Hepatic stellate cell (primary cell): ENCODE measurements around the gene CCDC87.
"Not testable (repeated sequence)": the region's sequence is repeated elsewhere in the genome, so short reads cannot be mapped to it uniquely, and the experiment has no call there.

Experiments
- DNase-seq: peaks from one replicate; pipeline ENCODE4 v3.0.0; 2011; ENCODE audit warnings: low spot score

CCDC87 gene

DNA sequence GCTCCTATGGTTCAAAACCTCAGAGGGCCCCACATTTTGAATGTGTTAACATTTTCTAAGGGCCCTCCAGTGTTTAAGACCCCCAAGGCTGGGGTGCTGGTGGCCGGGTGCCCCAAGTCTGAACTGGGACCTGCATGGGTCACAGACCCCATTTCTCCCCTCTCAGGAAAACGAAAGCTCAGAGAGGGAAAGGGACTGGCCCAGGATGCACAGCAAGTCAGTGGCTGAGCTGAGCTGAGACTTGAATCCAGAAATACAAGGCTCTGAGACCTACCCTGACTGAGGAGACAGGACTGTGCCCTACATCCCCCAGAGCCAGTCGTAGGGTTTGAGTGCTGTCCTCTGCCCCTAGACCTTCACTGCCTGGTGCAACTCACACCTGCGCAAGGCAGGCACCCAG is 42.0 kb downstream of the CCDC87 start:
- DNase-seq, result no peak

DNA sequence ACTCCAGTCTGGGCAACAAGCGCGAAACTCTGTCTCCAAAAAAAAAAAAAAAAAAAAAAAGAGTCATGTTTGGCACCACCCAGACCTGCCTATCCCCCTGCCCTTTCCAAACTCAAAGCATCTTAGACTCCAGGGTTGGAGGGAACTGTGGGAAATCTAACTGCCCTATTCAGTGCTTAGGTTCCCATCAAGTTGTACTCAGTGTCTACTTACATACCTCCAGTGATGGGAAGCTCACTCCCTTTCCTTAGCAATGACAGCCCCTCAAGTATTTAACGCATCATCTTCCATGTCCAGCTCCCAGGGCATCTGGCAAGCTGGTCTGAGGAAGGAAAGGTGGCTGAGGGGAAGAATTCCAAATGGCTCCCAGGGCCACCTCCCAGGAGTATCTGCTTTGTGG is 43.2 kb downstream of the CCDC87 start:
- DNase-seq, result no peak

DNA sequence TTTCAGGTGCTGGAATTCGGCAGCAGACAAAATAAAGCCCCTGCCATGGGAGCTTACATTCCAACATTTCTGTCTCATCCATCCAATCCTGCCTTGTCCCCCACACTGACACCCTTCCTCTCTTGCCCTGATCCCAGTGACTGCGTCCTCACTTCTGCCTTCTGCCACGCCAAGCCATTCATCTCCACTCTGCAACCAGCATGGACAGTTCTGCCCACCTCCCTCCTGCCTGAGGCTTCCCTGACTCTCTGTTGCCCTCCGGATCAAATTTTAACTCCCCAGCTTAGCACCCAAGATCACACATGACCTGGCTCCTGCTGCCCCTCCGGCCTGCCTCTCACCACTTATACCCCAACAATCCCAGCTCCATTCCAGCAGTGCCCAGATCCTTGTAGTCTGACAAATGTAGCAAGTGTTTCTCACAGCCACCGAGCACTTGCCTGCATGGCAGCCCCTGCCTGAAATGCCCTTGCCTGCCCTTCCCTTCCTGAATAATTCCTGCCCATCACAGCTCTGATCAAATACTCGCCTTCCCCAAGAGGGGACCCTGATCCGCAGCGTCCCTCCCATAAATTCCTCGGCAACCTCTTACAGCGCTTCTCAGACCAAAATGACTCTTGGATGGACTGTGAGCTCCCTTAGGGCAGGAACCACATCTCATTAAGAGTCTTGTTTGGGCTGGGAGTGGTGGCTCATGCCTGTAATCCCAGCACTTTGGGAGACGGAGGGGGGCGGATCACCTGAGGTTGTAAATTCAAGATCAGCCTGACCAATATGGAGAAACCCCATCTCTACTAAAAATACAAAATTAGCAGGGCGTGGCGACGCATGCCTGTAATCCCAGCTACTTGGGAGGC is 43.9 kb downstream of the CCDC87 start:
- no peak for DNase-seq

DNA sequence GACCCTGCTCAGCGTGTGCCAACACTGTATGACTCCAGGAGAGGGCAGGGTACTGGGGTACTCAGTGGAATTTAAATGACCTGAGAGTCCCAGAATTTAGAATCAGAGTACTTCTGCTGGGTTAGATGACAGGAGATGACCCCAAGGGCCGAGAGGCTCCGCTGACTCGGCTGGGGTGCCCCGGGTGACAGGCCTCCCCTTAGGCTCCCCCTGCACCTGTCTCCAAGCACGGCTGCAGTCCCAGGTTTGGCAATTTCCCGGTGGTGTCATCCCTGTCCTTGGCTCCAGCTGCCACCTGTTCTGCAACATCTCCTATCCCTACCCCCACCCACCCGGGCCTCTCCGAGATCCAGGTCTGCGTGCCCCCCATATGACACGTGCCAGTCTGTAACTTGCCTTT is 44.8 kb downstream of the CCDC87 start:
- no peak for DNase-seq

DNA sequence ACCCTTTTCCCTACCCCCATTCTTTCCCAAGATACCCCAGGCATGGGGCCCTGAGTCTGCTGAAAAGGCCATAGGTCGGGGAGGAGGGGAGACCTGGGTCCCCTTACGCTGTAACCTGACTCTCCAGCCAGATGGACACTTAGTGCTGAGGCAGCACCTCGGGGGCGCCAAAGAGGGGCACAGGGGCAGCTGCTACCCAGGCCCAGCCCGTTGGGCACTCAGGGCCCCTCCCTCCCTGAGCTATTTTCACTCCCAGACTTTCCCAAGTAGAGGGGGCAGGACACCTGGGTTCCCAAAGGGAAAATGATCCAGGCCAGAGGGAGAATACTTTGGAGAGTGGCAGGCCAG is 45.2 kb downstream of the CCDC87 start:
- DNase-seq, result no peak

DNA sequence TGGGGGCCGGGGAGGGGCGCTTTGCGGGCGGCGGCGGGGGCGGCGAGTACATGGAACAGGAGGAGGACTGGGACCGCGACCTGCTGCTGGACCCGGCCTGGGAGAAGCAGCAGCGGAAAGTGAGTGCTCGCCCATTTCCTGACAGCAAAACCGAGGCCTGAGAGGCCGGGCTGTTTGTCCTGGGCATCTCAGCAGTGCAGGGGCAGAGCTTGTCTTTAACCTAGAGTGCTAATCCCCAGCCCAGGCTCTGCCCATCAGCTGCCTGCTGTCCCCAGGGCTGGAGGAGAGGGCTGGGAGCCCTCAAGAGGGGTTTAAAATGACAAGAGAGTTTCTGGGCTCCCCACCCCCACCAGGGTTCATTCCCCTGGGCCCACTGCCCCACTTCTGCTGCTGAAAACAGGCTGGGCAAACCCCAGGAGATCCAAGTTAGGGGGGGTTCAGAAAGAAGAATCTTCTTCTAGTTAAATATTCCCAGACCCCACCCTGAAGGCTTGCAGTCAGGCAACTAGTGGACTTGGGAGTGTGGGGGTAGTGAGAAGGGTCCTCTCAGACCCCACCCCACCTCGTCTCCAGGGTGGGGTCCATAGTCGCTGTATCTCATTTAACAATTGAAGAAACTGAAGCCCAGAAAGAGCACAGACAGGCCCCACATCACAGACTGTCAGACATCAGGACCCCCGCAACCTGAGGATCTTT is 45.7 kb downstream of the CCDC87 start:
- no peak for DNase-seq

DNA sequence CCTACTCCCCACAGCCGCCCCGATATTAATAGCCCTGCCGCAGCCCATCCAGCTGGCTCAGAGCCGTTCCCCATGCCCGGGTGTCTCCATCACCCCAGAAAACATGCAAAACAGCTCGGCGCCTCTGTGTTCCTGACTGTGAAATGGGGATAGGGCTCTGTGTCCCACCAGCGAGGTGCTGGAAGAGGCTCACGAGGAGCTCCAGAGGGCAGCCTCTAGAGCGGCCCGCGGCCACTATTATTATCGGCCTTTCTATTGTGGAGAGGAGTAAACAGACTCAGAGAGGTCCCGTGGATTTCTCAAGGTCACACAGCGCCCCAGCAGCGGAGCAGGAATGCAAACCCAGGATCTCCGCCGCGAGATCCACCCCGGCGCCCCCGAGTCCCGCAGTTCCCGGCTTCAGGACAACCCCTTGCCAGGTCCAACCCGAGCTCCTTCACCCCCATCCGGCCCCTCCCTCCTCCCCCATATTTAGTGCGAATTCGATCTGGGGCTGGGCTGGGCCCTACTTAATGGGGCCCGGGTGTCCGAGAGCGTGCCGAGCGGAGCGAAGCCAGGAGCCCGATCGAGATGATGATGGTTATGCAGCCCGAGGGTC is 46.4 kb downstream of the CCDC87 start, which contains the start of gene ACTN3:
ACTN3 (plus strand) TSS at position 536 of the 598 bp plus-strand sequence; CDS start at position 571, 35 bp downstream.
- no peak for DNase-seq

DNA sequence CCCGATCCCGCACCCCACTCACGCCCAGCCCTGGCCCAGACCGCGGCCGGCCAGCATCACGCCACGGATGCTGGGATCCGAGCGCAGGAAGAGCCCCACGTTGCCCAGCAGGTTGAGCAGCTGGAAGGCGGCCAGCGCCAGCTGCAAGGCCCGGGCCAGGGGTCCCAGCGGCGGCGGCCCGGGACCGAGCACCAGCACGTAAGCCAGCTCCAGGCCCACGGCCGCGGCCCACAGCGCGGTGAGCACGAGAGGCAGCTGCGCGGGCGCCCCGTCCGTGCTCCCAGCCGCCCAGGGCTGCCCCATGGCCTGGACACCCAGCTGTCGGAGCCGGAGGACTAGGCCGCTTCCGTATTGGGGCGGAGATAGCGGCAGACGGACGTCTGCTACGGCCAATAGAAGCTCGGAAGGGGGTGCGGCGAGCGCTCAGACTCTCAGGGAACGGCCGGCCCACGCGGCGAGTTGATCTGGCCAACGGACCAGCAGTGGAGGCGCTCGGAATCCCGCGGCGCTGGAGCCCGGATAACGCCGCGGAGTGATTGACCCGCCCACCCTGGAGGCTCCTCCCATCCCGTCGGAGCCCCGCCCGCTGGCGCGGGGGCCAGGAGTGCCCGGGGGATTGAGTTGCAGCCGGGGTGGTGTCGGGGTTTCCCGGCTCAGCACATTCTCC is 47.0 kb downstream of the CCDC87 start, which contains the start of gene ZDHHC24:
ZDHHC24 (minus strand) TSS at position 348 of the 667 bp plus-strand sequence; CDS start at position 303, 45 bp downstream.
- peak; percentile 99 for DNase-seq

DNA sequence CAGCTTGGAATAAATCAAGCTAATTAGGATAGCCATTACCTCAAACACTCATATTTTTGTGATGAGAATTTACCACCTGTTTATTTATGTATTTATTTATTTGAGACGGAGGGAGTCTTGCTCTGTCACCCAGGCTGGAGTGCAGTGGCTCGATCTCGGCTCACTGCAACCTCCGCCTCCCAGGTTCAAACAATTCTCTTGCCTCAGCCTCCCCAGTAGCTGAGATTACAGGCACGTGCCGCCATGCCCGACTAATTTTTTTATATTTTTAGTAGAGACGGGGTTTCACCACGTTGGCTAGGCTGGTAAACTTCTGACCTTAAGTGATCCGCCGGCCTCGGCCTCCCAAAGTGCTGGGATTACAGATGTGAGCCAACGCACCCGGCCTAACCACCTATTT is 47.9 kb downstream of the CCDC87 start:
- not testable (repeated sequence) for DNase-seq

DNA sequence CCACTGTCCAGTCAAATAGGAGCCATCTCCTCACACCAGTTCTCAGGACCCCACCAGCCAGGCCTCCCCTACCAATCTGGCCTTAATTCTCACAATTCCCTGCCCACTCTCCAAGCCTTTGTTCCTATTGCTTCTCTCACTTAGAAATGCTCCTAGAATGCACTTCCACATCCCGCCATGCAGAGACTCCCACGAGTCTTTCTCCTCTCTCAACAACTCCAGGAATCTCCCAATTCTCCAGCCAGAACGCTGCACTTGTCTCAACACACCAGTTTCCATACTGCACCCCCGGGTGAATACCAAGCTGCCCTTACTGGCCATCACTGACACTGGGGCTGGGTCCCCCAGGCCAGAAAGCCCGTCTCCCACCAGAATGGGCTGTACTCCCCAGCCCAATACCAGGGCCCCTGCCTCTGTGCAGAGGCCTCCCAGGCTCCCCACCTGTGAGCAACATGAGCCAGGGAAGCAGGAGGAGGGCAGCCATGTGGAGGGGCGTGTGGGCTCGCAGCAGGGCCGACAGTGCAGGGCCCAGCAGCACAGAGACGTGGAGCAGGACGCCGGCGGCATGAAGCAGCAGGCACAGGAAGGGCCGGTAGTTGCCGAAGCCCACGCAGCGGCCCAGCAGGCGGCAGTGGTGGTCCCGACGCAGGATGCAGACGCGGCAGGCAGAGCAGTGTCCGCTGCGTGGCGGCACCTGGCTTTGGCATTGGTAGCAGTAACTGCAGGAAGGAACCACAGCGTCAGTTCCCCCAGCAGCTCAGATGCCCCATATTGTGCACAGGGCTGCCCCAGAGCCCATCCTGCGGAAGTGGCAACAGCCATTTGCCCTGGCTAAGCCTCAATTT is 49.4 kb downstream of the CCDC87 start:
- peak; percentile 63 for DNase-seq

DNA sequence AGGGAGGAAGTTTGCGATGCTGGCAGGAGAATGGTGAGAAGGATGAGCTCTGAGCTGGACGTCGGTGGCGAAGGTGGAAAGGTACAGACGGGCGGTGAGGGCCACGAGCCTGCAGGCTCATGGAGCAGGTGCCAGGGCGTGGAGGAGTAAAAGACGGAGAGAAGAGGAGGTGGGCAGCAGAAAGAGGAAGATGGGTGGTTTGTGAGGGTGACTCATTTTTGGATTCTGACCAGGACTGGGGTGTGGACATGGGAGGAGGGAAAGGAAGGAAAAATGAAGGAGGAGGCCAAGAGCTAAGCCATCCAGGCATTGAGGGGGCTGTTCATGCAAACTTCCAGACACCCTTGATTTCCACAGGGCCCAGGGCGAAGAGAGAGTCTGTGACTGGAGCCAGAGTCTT is 50.5 kb downstream of the CCDC87 start:
- DNase-seq, result no peak

DNA sequence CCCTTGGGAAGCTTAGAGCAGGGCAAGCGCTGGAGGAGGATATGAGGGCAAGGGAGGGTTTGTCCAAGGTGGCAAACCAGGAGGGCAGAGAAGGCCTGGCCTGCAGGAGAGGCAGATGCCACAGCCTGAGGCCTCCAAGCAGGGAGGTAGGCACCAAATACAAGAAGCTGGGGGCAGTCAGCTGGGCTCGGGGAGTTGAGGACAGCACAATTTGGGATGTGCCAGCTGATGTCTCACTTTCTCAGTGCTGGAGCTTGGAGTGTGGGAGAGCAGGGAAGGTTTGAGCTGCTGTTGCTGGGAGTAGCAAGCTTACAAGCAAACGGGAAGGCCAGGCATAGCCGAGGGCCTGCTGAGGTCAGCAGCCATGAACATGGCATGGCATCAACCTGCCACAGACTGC is 51.0 kb downstream of the CCDC87 start:
- DNase-seq, result no peak

DNA sequence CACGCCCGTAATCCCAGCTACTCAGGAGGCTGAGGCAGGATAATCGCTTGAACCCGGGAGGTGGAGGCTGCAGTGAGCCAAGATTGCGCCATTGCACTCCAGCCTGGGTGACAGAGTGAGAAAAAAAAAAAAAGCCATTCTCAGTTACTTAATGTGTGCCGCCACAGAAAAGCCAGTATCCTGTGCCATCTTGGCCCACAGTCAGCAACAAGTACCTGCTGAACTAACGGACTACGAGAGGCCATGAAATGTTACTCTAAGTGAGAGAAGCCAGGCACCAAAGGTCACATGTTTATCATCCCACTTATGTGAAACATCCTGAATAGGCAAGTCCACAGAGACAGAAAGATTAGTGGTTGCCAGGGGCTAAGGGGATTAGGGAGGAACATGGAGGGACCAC is 52.3 kb downstream of the CCDC87 start:
- DNase-seq, result not testable (repeated sequence)
